ENCODE data around the gene IFNA8. TPM values are rescaled to one million over a fixed set of nuclear protein-coding genes. Genes with fewer than 3 reads are reported as not detected.
"Not testable (repeated sequence)": the region's sequence is repeated elsewhere in the genome, so short reads cannot be mapped to it uniquely, and the experiment has no call there.

IFNA8 gene
- total RNA-seq, 1 donor from 2014 or later, result not detected

DNA sequence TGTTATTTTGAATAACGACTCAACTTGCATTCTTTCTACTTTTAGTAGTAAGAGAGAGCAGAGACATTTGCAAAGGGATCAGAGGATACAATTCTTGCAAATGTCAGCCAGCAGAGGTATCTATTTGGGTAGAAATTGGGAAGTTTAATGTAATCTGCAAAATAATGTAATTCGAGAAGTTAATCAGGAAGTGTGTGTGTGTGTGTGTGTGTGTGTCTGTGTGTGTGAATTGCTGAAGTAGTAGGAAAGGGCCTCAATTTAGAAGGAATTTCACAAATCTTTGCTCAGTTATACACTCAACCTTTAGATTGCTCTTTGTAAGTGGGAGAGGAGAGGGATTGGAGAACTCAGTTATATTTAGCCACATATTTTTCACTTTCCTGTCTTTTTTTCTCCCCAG lies 20.3 kb downstream of the IFNA8 start:
- ATAC-seq, result no peak

DNA sequence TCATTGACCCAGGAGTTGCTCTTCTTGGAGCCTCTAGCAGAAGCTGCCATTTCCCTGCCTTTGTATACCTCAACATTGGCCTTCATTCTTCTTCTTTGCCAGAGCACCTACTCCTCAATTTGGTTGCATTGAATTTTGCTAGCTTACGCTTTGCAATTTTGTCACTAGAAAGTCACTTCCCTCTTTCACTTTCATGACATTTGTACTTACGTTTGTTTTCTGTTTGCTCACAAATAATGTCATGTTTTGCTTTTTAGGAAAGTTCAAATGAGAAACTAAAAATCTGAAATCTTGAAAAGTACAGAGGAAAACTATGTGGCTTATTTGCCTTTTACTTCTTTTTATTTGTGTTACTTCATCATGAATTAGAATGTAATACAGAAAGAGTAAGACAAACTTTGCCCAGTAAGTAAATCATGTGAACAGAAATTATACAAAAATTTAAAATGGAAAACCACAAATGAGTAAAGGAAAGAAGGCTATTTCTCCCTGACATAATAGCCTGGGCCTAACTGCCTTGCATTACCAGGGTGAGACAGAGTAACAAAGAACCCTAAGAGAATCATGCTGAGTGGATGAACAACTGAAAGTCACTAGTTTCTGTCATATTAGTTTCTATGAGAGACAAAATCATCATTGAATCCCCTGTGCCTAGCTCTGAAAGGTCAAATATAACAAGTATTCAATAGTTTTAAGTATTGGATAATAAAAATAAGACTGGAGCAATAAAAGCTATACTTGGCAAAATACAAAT lies 23.9 kb downstream of the IFNA8 start:
- ATAC-seq, result no peak

DNA sequence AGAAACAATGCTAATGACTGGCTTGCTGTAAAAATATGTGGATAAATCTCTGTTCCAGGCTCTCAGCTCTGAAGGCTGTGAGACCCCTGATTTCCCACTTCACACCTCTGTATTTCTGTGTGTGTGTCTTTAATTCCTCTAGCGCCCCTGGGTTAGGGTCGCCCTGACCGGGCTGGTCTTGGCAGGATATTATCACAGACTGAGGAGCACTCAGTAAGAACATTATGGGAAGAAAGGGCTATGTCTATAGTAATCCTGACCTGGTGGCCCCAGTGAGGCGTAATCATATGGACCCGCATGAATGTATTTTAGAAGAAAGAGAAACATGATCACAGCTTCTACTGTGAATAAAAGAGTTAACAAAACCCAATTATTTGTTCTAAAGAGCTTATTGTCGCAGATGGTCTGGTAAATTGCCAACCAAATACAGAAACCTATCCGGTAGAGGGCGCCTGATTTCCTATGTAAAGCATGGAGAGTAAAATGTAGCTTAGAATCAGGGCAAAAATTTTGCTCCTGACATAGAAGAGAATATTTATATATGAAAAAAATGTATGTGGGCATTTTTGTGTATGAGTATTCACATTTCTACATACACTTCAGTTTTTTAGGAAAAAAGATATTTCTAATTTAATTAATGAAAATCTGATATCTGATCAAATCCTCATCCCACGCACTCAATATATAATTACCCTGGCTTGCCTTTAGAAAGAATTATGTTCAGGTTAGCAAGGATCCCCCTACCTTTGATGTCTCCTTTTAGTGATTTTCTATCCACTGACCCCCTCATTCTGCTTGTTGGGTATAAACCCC lies 25.5 kb downstream of the IFNA8 start:
- ATAC-seq, result peak; percentile 42

DNA sequence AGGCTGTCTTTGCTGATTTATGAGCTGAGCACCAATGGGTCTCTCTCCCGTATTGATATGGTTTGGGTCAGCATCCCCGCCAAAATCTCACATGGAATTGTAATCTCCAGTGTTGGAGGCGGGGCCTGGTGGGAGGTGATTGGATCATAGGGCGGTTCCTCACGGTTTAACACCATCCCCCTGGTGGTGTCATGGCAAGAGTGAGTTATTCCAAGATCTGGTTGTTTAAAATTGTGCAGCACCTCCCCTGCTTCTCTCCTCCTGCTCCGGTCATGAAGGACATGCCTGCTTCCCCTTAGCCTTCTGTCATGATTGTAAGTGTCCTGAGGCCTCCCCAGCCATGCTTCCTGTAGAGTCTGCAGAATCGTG lies 26.1 kb downstream of the IFNA8 start:
- not testable (repeated sequence) for ATAC-seq

DNA sequence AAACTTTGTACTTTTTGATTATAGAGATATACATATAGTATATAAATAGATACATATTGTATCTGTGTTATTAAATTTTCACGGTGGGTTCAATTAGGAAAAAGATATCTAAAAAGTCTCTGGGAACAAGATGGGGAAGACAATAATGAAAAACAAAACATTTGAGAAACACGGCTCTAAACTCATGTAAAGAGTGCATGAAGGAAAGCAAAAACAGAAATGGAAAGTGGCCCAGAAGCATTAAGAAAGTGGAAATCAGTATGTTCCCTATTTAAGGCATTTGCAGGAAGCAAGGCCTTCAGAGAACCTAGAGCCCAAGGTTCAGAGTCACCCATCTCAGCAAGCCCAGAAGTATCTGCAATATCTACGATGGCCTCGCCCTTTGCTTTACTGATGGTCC lies 31.2 kb downstream of the IFNA8 start, which contains the start of gene IFNA1:
Gene IFNA1, plus strand, starts transcription at position 301 of the 400 bp plus-strand sequence. Its CDS starts 69 bp downstream, at position 370.
- no peak for ATAC-seq

DNA sequence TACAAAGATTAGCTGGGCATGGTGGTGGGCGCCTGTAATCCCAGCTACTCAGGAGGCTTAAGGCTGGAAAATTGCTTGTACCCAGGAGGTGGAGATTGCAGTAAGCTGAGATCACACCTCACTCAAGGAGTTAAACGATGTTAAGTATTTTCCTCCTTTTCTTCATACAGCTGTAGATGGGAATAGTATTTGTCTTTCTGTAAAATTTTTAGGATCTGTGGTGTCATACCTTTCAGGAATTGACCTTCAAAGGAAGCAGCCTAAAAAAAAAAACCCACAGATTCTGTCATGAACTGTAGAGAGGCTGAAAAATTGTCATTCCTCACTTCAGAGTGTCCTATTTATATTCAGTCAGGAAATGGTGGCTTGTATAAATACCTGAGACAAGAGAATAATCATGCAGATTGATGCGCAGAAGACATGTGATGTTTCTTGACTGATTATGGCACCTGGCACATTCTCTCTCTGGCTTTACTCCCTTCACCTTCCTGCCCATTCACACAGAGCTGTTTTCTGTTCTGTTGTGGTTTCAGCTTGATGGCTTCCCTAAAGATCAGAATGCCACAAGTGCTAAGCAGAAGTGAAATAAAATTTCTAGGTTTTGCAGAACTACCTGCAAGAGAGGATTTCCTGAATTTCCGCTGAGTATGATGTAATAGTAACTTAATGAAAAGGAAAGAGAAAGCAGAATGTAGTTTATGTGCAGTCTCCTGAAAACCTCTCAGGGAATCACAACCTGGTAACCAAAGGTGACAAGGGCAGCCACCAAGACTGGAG lies 35.1 kb downstream of the IFNA8 start:
- peak; percentile 15 for ATAC-seq

DNA sequence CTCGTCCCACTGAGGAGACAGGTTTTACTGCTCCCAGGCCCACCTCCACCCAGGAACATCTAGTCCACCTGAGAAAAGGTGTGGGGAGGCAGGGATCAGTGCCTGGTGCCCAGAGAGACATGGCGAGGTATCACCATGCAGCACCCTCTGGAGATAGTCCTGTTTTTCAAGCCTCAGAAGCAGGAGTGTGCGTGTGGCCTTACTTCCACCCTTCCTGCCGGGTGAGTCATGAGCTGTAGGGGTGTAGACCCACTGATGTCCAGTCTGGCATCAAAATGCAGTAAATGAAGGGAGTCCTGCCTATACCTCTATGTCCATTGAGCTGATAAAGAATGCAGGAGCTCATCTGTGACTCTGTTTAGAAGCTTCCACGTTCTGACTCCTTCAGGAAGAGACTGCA lies 40.4 kb downstream of the IFNA8 start:
- ATAC-seq, result peak; percentile 64

DNA sequence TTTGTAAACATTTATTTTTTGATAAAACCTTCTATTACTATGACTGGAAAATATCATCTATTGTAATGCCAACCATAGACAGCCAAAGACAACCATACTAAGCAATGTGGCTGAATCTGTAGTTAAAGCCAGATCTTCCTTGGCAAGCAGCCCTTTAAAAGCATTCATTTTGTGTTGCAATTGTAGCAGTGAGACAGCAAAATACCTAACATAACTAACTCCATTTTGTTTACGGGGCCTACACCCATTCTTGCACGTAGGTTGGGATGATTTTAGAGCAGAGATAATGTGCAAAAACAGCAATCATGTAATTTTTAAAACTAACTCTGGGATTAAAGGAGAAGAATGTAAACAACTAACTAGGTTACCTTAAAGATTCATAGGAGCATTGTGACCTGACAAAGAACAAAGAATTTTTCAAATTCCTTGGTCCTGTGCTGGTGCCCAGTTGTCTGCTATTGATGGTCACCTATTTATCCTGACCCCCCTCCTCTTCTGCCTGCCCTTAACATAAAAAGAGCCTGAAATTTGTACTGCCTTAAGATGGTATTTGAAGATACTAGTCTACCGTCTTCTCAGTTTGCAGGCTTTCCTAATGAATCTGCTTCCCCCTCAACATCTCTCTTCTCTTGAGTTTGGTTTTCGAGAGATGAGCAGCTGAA lies 41.9 kb downstream of the IFNA8 start:
- no peak for ATAC-seq

DNA sequence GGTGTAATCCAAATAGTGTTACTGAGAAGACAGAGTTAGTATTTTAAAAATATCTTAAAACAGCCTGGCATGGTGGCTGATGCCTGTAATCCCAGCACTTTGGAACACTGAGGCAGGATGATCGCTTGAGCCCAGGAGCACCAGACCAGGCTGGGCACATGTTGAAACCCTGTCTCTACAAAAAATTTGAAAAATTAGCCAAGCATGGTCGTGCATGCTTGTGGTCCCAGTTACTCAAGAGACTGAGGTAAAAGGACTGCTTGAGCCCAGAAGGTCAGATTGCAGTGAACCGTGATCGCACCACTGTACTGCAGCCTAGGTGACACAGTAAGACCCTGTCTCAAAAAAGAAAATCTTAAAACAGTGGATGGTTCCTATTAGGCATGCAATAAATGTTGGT lies 43.8 kb downstream of the IFNA8 start:
- ATAC-seq, result no peak

DNA sequence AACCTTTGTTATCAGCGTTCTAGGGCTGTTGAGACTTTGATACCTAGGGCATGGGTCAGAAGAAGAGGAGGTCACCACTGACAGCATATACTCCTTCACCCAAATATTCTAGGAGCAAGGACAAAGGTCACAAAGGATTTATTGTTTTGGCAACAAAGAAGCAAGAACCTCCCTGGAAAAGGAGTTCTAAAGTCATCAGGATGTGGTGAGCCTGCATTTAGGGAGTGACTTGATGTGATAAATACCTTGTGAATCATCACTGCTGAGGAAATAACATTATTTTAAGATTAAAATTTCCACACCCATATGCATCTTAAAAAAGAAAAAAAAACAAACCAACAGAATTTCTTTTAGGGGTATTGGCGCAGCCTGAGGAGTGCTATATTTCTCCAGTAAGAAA lies 45.2 kb downstream of the IFNA8 start:
- no peak for ATAC-seq

DNA sequence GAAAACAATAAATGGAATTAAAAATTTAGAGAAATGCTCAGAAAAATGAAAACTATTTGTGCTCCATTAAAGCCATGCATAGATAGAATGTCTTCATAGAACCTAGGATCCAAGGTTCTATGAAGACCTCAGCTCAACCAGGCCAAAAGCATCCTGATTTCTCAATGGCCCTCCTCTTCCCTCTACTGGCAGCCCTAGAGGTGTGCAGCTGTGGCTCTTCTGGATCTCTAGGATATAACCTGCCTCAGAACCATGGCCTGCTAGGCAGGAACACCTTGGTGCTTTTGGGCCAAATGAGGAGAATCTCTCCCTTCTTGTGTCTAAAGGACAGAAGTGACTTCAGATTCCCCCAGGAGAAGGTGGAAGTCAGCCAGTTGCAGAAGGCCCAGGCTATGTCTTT lies 46.4 kb downstream of the IFNA8 start:
- ATAC-seq, result peak; percentile 74

Other genes with a start within 250 kb of the IFNA8 start
- gene IFNA21, start 242.5 kb upstream of the IFNA8 start, total RNA-seq, result not detected
- gene IFNA4, start 221.5 kb upstream of the IFNA8 start, total RNA-seq, result not detected
- gene IFNA7, start 206.9 kb upstream of the IFNA8 start, total RNA-seq, result not detected
- not detected for gene IFNA10, start 202.0 kb upstream of the IFNA8 start, total RNA-seq
- gene IFNA16, start 191.8 kb upstream of the IFNA8 start, total RNA-seq, result not detected
- gene IFNA17, start 180.9 kb upstream of the IFNA8 start, total RNA-seq, result not detected
- not detected for gene IFNA14, start 169.1 kb upstream of the IFNA8 start, total RNA-seq
- gene IFNA5, start 103.8 kb upstream of the IFNA8 start, total RNA-seq, result not detected
- gene KLHL9, start 73.7 kb upstream of the IFNA8 start, total RNA-seq, result 10.1 TPM
- not detected for gene IFNA6, start 58.2 kb upstream of the IFNA8 start, total RNA-seq
- gene IFNA13, start 41.1 kb upstream of the IFNA8 start, total RNA-seq, result not detected
- gene IFNA2, start 23.7 kb upstream of the IFNA8 start, total RNA-seq, result not detected
- not detected for gene IFNA1, start 31.3 kb downstream of the IFNA8 start, total RNA-seq
- 5.6 TPM for gene IFNE, start 73.2 kb downstream of the IFNA8 start, total RNA-seq